ENCODE measurements around the gene DCUN1D1. TPM values are rescaled to one million over a fixed set of nuclear protein-coding genes. Genes with fewer than 3 reads are reported as not detected.

The DCUN1D1 gene
- total and polyA plus RNA-seq, 2 donors from 2014 or later: 14.2 to 47.9 TPM

DNA sequence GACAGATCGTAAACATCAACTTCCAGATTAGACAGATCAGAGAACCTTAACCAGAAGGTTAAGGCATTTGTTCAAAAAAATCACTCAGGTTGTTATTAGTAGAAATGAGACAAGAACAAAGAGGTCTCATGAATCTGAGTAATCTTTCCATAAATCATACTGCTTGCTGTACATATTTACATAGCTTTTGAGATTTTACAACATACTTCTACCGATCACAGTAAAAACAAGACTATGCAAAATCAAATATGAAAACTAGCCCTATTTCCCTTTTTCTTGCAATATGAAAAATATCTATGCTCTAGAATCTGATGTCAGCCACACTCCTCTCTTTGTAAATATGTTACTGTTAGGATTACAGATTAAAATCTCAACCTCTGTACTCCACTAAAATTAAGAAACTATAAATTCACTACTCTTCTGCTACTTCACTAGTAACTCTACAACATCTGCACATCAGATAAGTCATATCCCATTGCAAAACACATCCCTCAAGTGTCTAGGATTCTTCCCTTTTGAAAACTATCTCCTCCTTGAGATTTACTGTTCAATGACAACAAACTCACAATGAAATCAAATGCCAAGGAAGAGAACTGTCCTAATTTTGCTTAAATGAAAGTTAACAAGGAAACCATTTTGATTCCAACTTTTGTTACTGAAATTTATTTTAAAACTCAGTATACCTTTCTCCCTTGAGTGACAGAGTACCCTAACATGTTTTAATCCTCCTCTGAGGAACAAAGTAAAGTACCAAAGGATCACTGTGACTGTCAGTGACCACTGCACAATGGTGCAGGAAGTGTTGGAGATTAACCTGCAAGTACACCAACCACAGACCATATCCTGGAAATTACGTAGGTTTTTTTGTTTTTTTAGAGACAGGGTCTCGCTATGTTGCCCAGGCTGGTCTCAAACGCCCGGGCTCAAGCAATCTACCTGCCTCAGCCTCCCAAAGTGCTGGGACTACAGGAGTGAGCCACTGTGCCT lies 12.8 kb downstream of the DCUN1D1 start:
- Histone ChIP-seq H3K4me3 (ENCODE audit: low read length in 3 of 3) (no peak overlapping the region), H3K4me1 (ENCODE audit: control insufficient read depth in 2 of 3, insufficient read depth in 2 of 3, low read depth in 1 of 3, low read length in 3 of 3) (peaks cover 0 to 15% (median 7%) of the 10 kb centered on the region in 3 donors)
- no peak for FAIRE-seq

DNA sequence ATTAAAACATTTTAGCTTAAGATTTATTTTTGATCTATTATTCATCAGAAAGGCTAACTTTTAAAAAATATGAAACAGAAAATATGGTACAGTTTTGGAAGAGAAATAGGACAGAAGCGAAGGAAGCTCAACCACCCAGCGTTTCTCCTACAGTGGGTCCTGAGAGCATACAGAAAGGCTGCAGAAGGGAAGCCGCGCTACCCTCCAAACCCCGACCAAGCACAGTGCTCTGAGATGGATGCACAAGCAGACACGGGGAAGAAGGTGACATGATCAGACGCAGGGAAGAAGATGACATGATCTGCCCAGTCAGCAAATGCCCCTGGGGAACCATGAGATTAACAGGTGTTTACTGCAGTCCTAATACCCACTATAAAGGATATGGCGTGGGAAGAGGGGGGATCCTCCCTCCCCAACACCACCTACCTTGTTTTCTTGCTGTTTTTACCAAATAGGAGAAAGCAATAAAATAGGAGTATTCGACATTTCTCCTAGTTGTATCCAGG lies 14.4 kb downstream of the DCUN1D1 start:
- FAIRE-seq (no peak), DNase-seq (no peak)
- Histone ChIP-seq H3K36me3 (ENCODE audit: control insufficient read depth in 2 of 3, insufficient read depth in 3 of 3, low read length in 3 of 3) (peaks cover 0 to 4% (median 2%) of the 10 kb centered on the region in 3 donors), H3K27ac (ENCODE audit: low read depth in 2 of 2, low read length in 2 of 2) (no peak overlapping the region), H3K4me1 (ENCODE audit: control insufficient read depth in 2 of 3, insufficient read depth in 2 of 3, low read depth in 1 of 3, low read length in 3 of 3) (peaks cover 0 to 12% (median 6%) of the 10 kb centered on the region in 3 donors), H3K27me3 (ENCODE audit: control insufficient read depth, insufficient read depth, low read length) (no peaks in the 10 kb centered on the region), H3K9me3 (ENCODE audit: control insufficient read depth in 2 of 3, insufficient read depth in 1 of 3, low read length in 3 of 3) (no peaks in the 10 kb centered on the region), H3K9ac (ENCODE audit: low read length in 3 of 3) (no peak overlapping the region), H3K4me3 (ENCODE audit: low read length in 3 of 3) (no peak overlapping the region)
- TF ChIP-seq, protein P1, sequence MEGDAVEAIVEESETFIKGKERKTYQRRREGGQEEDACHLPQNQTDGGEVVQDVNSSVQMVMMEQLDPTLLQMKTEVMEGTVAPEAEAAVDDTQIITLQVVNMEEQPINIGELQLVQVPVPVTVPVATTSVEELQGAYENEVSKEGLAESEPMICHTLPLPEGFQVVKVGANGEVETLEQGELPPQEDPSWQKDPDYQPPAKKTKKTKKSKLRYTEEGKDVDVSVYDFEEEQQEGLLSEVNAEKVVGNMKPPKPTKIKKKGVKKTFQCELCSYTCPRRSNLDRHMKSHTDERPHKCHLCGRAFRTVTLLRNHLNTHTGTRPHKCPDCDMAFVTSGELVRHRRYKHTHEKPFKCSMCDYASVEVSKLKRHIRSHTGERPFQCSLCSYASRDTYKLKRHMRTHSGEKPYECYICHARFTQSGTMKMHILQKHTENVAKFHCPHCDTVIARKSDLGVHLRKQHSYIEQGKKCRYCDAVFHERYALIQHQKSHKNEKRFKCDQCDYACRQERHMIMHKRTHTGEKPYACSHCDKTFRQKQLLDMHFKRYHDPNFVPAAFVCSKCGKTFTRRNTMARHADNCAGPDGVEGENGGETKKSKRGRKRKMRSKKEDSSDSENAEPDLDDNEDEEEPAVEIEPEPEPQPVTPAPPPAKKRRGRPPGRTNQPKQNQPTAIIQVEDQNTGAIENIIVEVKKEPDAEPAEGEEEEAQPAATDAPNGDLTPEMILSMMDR (IDR thresholded peaks at IDR 0.05; ENCODE audit: borderline replicate concordance, extremely low read depth, insufficient read depth): no peak
- intact Hi-C loops (cut with DNase I): no loop called here

More for the DNA sequence above, 12.8 kb downstream of the DCUN1D1 start:
- intact Hi-C loops (cut with DNase I): no loop called here
- H3K36me3 ChIP-seq (ENCODE audit: control insufficient read depth in 2 of 3, insufficient read depth in 3 of 3, low read length in 3 of 3): peaks cover 0 to 4% (median 0%) of the 10 kb centered on the region in 3 donors
- no peak overlapping the region for H3K9ac ChIP-seq (ENCODE audit: low read length in 3 of 3)
- H3K27ac ChIP-seq (ENCODE audit: low read depth in 2 of 2, low read length in 2 of 2): no peak overlapping the region
- TF ChIP-seq, protein P1 (IDR thresholded peaks at IDR 0.05; ENCODE audit: borderline replicate concordance, extremely low read depth, insufficient read depth): no peak
- no peaks in the 10 kb centered on the region for H3K9me3 ChIP-seq (ENCODE audit: control insufficient read depth in 2 of 3, insufficient read depth in 1 of 3, low read length in 3 of 3)
- DNase-seq: no peak
- no peaks in the 10 kb centered on the region for H3K27me3 ChIP-seq (ENCODE audit: control insufficient read depth, insufficient read depth, low read length)

- intact Hi-C loops (cut with DNase I): no loop called here
- DNase-seq: no peak
- peaks cover 0 to 4% (median 2%) of the 10 kb centered on the region in 3 donors for H3K36me3 ChIP-seq (ENCODE audit: control insufficient read depth in 2 of 3, insufficient read depth in 3 of 3, low read length in 3 of 3)
- no peak overlapping the region for H3K9ac ChIP-seq (ENCODE audit: low read length in 3 of 3)
- no peak overlapping the region for H3K27ac ChIP-seq (ENCODE audit: low read depth in 2 of 2, low read length in 2 of 2)
- no peaks in the 10 kb centered on the region for H3K9me3 ChIP-seq (ENCODE audit: control insufficient read depth in 2 of 3, insufficient read depth in 1 of 3, low read length in 3 of 3)
- H3K4me1 ChIP-seq (ENCODE audit: control insufficient read depth in 2 of 3, insufficient read depth in 2 of 3, low read depth in 1 of 3, low read length in 3 of 3): peaks cover 0 to 19% (median 6%) of the 10 kb centered on the region in 3 donors
- H3K4me3 ChIP-seq (ENCODE audit: low read length in 3 of 3): no peak overlapping the region
- no peak for FAIRE-seq
- H3K27me3 ChIP-seq (ENCODE audit: control insufficient read depth, insufficient read depth, low read length): no peaks in the 10 kb centered on the region
- TF ChIP-seq, protein P1 (IDR thresholded peaks at IDR 0.05; ENCODE audit: borderline replicate concordance, extremely low read depth, insufficient read depth): no peak
These were observed 16.2 kb downstream of the DCUN1D1 start for GRCh38 chr3:182964179-182964578.
